Measurements from ENCODE around the gene SLC34A1.
"Not testable (repeated sequence)": the region's sequence is repeated elsewhere in the genome, so short reads cannot be mapped to it uniquely, and the experiment has no call there.

The SLC34A1 gene

GRCh38 chr5:177372910-177373309 lies 11.3 kb upstream of the SLC34A1 start:
- no peak overlapping the region for H3K27ac ChIP-seq
- no peak for TF ChIP-seq CTCF (IDR thresholded peaks at IDR 0.05)
- DNase-seq (ENCODE audit: low spot score), result no peak
- no peak overlapping the region for H3K4me3 ChIP-seq

- DNase-seq (ENCODE audit: low spot score), result no peak
- H3K4me3 ChIP-seq, result no peak overlapping the region
- no peak overlapping the region for H3K27ac ChIP-seq
- no peak for TF ChIP-seq CTCF (IDR thresholded peaks at IDR 0.05)
Observed at GRCh38 chr5:177373806-177374205, 10.4 kb upstream of the SLC34A1 start.

- TF ChIP-seq CTCF (IDR thresholded peaks at IDR 0.05), result no peak
- H3K4me3 ChIP-seq, result no peak overlapping the region
- H3K27ac ChIP-seq, result no peak overlapping the region
- DNase-seq (ENCODE audit: low spot score), result no peak
Observed at GRCh38 chr5:177374211-177374610, 10.0 kb upstream of the SLC34A1 start.

- H3K27ac ChIP-seq; H3K4me3 ChIP-seq; DNase-seq (ENCODE audit: low spot score): not testable (repeated sequence)
Observed at GRCh38 chr5:177375516-177375915, 8.7 kb upstream of the SLC34A1 start.

- DNase-seq (ENCODE audit: low spot score), result no peak
- TF ChIP-seq CTCF (IDR thresholded peaks at IDR 0.05), result no peak
- no peak overlapping the region for H3K4me3 ChIP-seq
- H3K27ac ChIP-seq, result no peak overlapping the region
Observed at GRCh38 chr5:177376107-177376506, 8.1 kb upstream of the SLC34A1 start.

- no peak for DNase-seq (ENCODE audit: low spot score)
- TF ChIP-seq CTCF (IDR thresholded peaks at IDR 0.05), result no peak
- H3K4me3 ChIP-seq, result no peak overlapping the region
- no peak overlapping the region for H3K27ac ChIP-seq
Observed at GRCh38 chr5:177377851-177378776, 6.1 kb upstream of the SLC34A1 start.

GRCh38 chr5:177378884-177379883 lies 5.0 kb upstream of the SLC34A1 start:
- Histone ChIP-seq H3K27ac (no peak overlapping the region), H3K4me3 (no peak overlapping the region)
- TF ChIP-seq CTCF (IDR thresholded peaks at IDR 0.05), result no peak
- DNase-seq (ENCODE audit: low spot score), result no peak
